Chondrocyte (in vitro differentiated cells): ENCODE results near the gene COL8A1. TPM values are rescaled to one million over a fixed set of nuclear protein-coding genes. Genes with fewer than 3 reads are reported as not detected.
A peak's percentile ranks its signal among the peaks of the same experiment; 100 is the strongest.

ENCODE experiments used
- DNase-seq: peaks from one replicate; pipeline ENCODE4 v3.0.0; 2021; ENCODE audit warnings: mixed read lengths, low spot score
- H3K27ac Mint-ChIP-seq: one replicate; pipeline ENCODE4 v1.8.0; 2021; ENCODE audit warnings: mild to moderate bottlenecking, moderate library complexity, mixed read lengths; ENCODE audit not compliant: unreplicated experiment
- H3K27me3 Mint-ChIP-seq: 2 replicates; pipeline ENCODE4 v1.8.0; 2021; ENCODE audit warnings: low read depth, mixed read lengths
- H3K36me3 Mint-ChIP-seq: 2 replicates; pipeline ENCODE4 v1.8.0; 2021; ENCODE audit warnings: low read depth, mixed read lengths
- H3K4me1 Mint-ChIP-seq: 2 replicates; pipeline ENCODE4 v1.8.0; 2021; ENCODE audit warnings: low read depth, mild to moderate bottlenecking, mixed read lengths
- H3K4me3 Mint-ChIP-seq: one replicate; pipeline ENCODE4 v1.8.0; 2021; ENCODE audit warnings: mild to moderate bottlenecking, moderate library complexity, mixed read lengths; ENCODE audit not compliant: unreplicated experiment
- H3K9me3 Mint-ChIP-seq: 2 replicates; pipeline ENCODE4 v1.8.0; 2021; ENCODE audit warnings: low read depth, mixed read lengths
- total RNA-seq: library from RNA; stranded (reverse); gene quantifications from 3 replicates; pipeline ENCODE4 v1.2.1, GENCODE V29; 2021
- TF ChIP-seq, protein P1 (sequence below): fragments of 200-600 bp; sonication (generic); IDR thresholded peaks from 2 replicates; pipeline ENCODE4 v1.5.0; 2021; ENCODE audit warnings: antibody characterized with exemption, mild to moderate bottlenecking, moderate library complexity

Gene COL8A1
- total RNA-seq, 1 donor from 2014 or later = 2,343 TPM

DNA sequence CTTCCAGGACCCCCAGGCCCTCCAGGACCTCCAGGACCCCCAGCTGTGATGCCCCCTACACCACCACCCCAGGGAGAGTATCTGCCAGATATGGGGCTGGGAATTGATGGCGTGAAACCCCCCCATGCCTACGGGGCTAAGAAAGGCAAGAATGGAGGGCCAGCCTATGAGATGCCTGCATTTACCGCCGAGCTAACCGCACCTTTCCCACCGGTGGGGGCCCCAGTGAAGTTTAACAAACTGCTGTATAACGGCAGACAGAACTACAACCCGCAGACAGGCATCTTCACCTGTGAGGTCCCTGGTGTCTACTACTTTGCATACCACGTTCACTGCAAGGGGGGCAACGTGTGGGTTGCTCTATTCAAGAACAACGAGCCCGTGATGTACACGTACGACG, 157.2 kb downstream of the COL8A1 start:
- Mint-ChIP-seq H3K36me3 (peaks cover 50% of the 10 kb centered on the region), H3K9me3 (no peaks in the 10 kb centered on the region), H3K4me3 (no peak overlapping the region), H3K27ac (peak overlapping the region; percentile 74), H3K27me3 (no peaks in the 10 kb centered on the region), H3K4me1 (peaks cover 41% of the 10 kb centered on the region)
- TF ChIP-seq, protein P1, sequence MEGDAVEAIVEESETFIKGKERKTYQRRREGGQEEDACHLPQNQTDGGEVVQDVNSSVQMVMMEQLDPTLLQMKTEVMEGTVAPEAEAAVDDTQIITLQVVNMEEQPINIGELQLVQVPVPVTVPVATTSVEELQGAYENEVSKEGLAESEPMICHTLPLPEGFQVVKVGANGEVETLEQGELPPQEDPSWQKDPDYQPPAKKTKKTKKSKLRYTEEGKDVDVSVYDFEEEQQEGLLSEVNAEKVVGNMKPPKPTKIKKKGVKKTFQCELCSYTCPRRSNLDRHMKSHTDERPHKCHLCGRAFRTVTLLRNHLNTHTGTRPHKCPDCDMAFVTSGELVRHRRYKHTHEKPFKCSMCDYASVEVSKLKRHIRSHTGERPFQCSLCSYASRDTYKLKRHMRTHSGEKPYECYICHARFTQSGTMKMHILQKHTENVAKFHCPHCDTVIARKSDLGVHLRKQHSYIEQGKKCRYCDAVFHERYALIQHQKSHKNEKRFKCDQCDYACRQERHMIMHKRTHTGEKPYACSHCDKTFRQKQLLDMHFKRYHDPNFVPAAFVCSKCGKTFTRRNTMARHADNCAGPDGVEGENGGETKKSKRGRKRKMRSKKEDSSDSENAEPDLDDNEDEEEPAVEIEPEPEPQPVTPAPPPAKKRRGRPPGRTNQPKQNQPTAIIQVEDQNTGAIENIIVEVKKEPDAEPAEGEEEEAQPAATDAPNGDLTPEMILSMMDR = no peak
- no peak for DNase-seq

DNA sequence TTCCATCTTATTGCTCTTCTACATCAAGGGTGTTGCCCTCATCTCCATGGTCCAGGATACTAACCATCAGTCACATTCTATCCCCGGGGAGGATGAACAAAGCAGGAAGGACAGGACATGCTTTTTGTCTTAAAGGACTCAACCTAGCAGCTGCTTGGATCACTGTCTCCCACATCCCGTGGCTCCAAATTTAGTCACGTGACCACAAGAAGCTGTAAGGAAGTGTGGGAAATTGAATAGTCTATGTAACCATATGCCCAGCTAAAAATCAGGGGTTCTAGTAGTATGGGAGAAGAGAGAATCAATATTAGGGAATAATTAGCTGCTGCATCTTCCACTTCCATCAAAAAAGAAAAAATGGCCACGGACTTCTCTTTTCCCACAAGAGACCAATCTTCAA, 161.0 kb downstream of the COL8A1 start:
- TF ChIP-seq, protein P1 = no peak
- Mint-ChIP-seq H3K4me1 (peaks cover 19% of the 10 kb centered on the region), H3K27ac (peak overlapping the region; percentile 24), H3K36me3 (peaks cover 35% of the 10 kb centered on the region), H3K9me3 (peaks cover 3% of the 10 kb centered on the region), H3K27me3 (no peaks in the 10 kb centered on the region), H3K4me3 (no peak overlapping the region)
- DNase-seq = no peak

DNA sequence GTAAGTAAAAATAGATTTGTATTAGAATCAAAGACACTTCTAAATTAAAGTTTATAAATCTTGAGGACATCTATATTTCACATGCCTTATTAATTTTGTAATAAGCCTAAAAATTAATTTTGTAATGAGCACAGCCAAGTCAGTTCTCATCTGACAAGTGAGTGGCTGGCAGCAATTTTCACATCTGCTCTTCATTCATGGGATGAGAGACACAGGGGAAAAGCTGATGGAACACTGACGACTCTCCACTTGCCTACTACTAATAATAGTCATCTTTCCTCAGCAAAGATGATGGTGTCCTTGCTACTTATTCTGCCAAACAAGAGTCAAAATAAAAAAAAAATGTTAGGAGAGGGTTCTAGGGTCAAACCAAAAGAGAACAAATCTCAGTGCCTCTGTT, 164.9 kb downstream of the COL8A1 start:
- Mint-ChIP-seq H3K36me3 (peaks cover 18% of the 10 kb centered on the region), H3K9me3 (peaks cover 11% of the 10 kb centered on the region), H3K4me1 (peaks cover 21% of the 10 kb centered on the region), H3K4me3 (no peak overlapping the region), H3K27me3 (no peaks in the 10 kb centered on the region), H3K27ac (no peak overlapping the region)
- TF ChIP-seq, protein P1 = no peak
- no peak for DNase-seq

DNA sequence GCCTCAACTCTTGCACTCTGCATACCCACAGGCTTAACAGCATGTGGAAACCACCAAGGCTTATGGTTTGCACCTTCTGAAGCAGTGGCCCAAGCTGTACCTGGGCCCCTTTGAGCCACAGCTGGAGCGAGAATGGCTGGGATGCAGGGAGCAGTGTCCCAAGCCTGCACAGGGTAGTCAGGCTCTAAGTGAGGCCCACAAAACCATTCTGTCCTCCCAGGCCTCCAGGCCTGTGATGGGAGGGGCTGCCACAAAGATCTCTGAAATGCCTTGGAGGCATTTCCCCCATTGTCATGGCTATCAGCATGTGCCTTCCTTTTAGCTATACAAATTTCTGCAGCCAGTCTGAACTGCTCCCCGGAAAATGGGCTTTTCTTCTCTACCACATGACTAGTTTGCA, 166.8 kb downstream of the COL8A1 start:
- peaks cover 8% of the 10 kb centered on the region for H3K36me3 Mint-ChIP-seq
- peaks cover 14% of the 10 kb centered on the region for H3K4me1 Mint-ChIP-seq
- H3K27me3 Mint-ChIP-seq = no peaks in the 10 kb centered on the region
- H3K27ac Mint-ChIP-seq = no peak overlapping the region
- TF ChIP-seq, protein P1 = no peak
- peaks cover 11% of the 10 kb centered on the region for H3K9me3 Mint-ChIP-seq
- DNase-seq = no peak
- H3K4me3 Mint-ChIP-seq = no peak overlapping the region

DNA sequence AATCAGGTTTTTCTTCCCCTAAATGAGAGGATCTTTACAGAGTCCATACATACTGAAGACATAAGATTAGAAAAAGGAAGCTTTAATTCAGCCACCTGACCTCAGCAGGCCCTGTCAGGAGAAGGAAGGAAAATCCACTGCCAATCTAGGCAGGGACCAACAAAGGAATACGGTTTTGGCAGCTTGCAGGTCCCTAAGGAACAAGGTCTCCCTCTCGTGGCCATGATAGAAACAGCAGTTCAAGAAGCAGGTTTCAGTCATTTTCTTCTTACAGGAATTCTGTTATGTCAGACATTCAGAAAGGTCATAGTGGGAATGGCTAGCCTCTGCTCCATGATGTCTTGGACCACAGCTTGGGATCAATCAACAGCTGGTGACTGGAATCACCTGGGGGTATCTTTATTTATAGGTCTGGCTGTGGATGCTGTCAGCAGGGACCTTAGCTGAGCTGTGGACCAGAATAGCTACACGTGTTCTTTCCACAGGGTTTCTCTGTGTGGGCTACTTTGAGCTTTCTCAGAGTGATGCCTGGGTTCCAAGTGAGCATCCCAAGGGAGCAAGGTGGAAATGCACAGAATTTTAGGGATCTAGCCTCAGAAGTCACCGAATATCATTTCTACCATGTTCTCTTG, 169.9 kb downstream of the COL8A1 start:
- Mint-ChIP-seq H3K9me3 (peaks cover 11% of the 10 kb centered on the region), H3K36me3 (peaks cover 3% of the 10 kb centered on the region), H3K27ac (peak overlapping the region; percentile 52), H3K27me3 (no peaks in the 10 kb centered on the region), H3K4me3 (no peak overlapping the region), H3K4me1 (peaks cover 6% of the 10 kb centered on the region)
- TF ChIP-seq, protein P1 = peak; percentile 89
- DNase-seq = no peak
